ENCODE measurements around the gene C10orf90.
"Not testable (repeated sequence)": the region's sequence is repeated elsewhere in the genome, so short reads cannot be mapped to it uniquely, and the experiment has no call there.

Gene C10orf90

GRCh38 chr10:126387041-126387921 is 283.2 kb downstream of the C10orf90 start:
- H3K4me1 ChIP-seq (ENCODE audit: low read depth, poor library complexity, severe bottlenecking): no peaks in the 10 kb centered on the region
- H3K27ac ChIP-seq: no peak overlapping the region
- H4K20me1 ChIP-seq (ENCODE audit: insufficient read depth): no peaks in the 10 kb centered on the region
- H3K4me3 ChIP-seq (IDR thresholded peaks at IDR 0.05; ENCODE audit: insufficient read depth, low read depth, low read length): no peak overlapping the region
- TF ChIP-seq CTCF (conservative IDR thresholded peaks at IDR 0.05; ENCODE audit: low read depth, low read length): no peak
- H3K36me3 ChIP-seq (ENCODE audit: insufficient read depth): no peaks in the 10 kb centered on the region
- no peak overlapping the region for H3K4me2 ChIP-seq
- H2AFZ ChIP-seq (ENCODE audit: low read depth): no peak overlapping the region
- H3K27me3 ChIP-seq (ENCODE audit: insufficient read depth, low read depth): no peaks in the 10 kb centered on the region
- H3K9ac ChIP-seq: no peak overlapping the region
- H3K79me2 ChIP-seq (ENCODE audit: insufficient read depth, low read depth): no peaks in the 10 kb centered on the region

- no peaks in the 10 kb centered on the region for H3K27me3 ChIP-seq (ENCODE audit: insufficient read depth, low read depth)
- H3K27ac ChIP-seq: no peak overlapping the region
- no peaks in the 10 kb centered on the region for H3K36me3 ChIP-seq (ENCODE audit: insufficient read depth)
- H3K4me2 ChIP-seq: no peak overlapping the region
- no peak overlapping the region for H3K9ac ChIP-seq
- H2AFZ ChIP-seq (ENCODE audit: low read depth): no peak overlapping the region
- H3K4me3 ChIP-seq (IDR thresholded peaks at IDR 0.05; ENCODE audit: insufficient read depth, low read depth, low read length): no peak overlapping the region
- no peaks in the 10 kb centered on the region for H3K79me2 ChIP-seq (ENCODE audit: insufficient read depth, low read depth)
- no peaks in the 10 kb centered on the region for H3K4me1 ChIP-seq (ENCODE audit: low read depth, poor library complexity, severe bottlenecking)
- no peaks in the 10 kb centered on the region for H4K20me1 ChIP-seq (ENCODE audit: insufficient read depth)
- no peak for TF ChIP-seq CTCF (conservative IDR thresholded peaks at IDR 0.05; ENCODE audit: low read depth, low read length)
These were observed 286.1 kb downstream of the C10orf90 start for GRCh38 chr10:126384269-126384873.

GRCh38 chr10:126380352-126381076 is 290.0 kb downstream of the C10orf90 start:
- no peak overlapping the region for H3K27ac ChIP-seq
- H3K27me3 ChIP-seq (ENCODE audit: insufficient read depth, low read depth): no peaks in the 10 kb centered on the region
- no peak overlapping the region for H3K4me2 ChIP-seq
- no peak for TF ChIP-seq CTCF (conservative IDR thresholded peaks at IDR 0.05; ENCODE audit: low read depth, low read length)
- no peak overlapping the region for H3K9ac ChIP-seq
- H3K4me3 ChIP-seq (IDR thresholded peaks at IDR 0.05; ENCODE audit: insufficient read depth, low read depth, low read length): no peak overlapping the region
- H3K4me1 ChIP-seq (ENCODE audit: low read depth, poor library complexity, severe bottlenecking): no peaks in the 10 kb centered on the region
- no peaks in the 10 kb centered on the region for H4K20me1 ChIP-seq (ENCODE audit: insufficient read depth)
- H2AFZ ChIP-seq (ENCODE audit: low read depth): no peak overlapping the region
- no peaks in the 10 kb centered on the region for H3K79me2 ChIP-seq (ENCODE audit: insufficient read depth, low read depth)
- no peaks in the 10 kb centered on the region for H3K36me3 ChIP-seq (ENCODE audit: insufficient read depth)

GRCh38 chr10:126379166-126379565 is 291.3 kb downstream of the C10orf90 start:
- H3K4me2 ChIP-seq; H3K4me1 ChIP-seq (ENCODE audit: low read depth, poor library complexity, severe bottlenecking); H4K20me1 ChIP-seq (ENCODE audit: insufficient read depth); H2AFZ ChIP-seq (ENCODE audit: low read depth); H3K36me3 ChIP-seq (ENCODE audit: insufficient read depth); H3K27me3 ChIP-seq (ENCODE audit: insufficient read depth, low read depth); H3K79me2 ChIP-seq (ENCODE audit: insufficient read depth, low read depth); H3K27ac ChIP-seq; H3K4me3 ChIP-seq (IDR thresholded peaks at IDR 0.05; ENCODE audit: insufficient read depth, low read depth, low read length); H3K9ac ChIP-seq: not testable (repeated sequence)

Measured in KMS-11 (cell line).